Endothelial cell of umbilical vein (primary cell): ENCODE measurements around the gene FHDC1.

Experiments
- CTCF ChIP-seq, 2 donors: IDR thresholded peaks; 1 replicate in 1 of 2; 2 replicates in 1 of 2; pipeline ENCODE4 v1.5.1; 2011; ENCODE audit warnings: low read length in 2 of 2, mild to moderate bottlenecking in 2 of 2, moderate library complexity in 2 of 2, control low read depth in 1 of 2, inconsistent platforms in 1 of 2, low read depth in 1 of 2; ENCODE audit not compliant: insufficient read depth in 1 of 2; ENCODE audit errors: extremely low read depth in 1 of 2
- EZH2 ChIP-seq: IDR thresholded peaks from 2 replicates; pipeline ENCODE4 v1.6.1; 2012; ENCODE audit warnings: borderline replicate concordance, low read depth, mild to moderate bottlenecking, moderate library complexity, low read length, inconsistent platforms; ENCODE audit not compliant: severe bottlenecking
- MYC ChIP-seq: IDR thresholded peaks from one replicate; pipeline ENCODE4 v1.6.1; 2011; ENCODE audit warnings: mild to moderate bottlenecking, low read depth, low read length
- POLR2AphosphoS5 ChIP-seq: IDR thresholded peaks from 2 replicates; pipeline ENCODE4 v1.6.1; 2012; ENCODE audit warnings: low read depth, mild to moderate bottlenecking, control low read depth, low read length, moderate library complexity; ENCODE audit not compliant: insufficient read depth

GRCh38 chr4:152971053-152971452, 34.9 kb downstream of the FHDC1 start:
- TF ChIP-seq CTCF (IDR thresholded peaks at IDR 0.05; ENCODE audit: extremely low read depth in 1 of 2, insufficient read depth in 1 of 2, low read depth in 1 of 2, low read length in 2 of 2): no peak
- no peak for TF ChIP-seq MYC
- TF ChIP-seq EZH2: no peak
- no peak for TF ChIP-seq POLR2AphosphoS5
